NCI-H510A (cell line): Measurements from ENCODE around the gene COX19.
A peak's percentile ranks its signal among the peaks of the same experiment; 100 is the strongest.
"Not testable (repeated sequence)": the region's sequence is repeated elsewhere in the genome, so short reads cannot be mapped to it uniquely, and the experiment has no call there.

ENCODE experiments used
- DNase-seq: peaks from one replicate; lab custom pipeline; 2025; lab: John Stamatoyannopoulos, UW

COX19 gene

DNA sequence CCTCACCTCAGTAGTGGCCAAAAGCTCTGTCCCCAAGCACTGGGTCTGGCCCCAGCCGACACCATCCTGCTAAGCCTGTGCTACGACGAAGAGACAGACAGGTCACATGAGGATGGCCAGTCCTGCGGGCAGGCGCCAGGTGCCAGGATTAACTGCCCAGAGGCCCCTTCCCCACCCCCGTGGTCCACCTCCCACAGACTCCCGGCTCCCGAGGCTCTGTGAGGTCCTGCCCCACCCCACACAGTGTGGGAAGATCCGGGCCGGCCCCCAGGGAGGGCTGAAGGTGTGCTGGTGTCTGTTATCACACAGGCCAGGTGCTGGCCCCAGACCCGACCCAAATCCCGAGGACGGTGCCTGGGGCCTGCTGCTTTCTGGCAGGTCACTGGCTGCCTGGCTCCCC lies 34.9 kb upstream of the COX19 start:
- no peak for DNase-seq

DNA sequence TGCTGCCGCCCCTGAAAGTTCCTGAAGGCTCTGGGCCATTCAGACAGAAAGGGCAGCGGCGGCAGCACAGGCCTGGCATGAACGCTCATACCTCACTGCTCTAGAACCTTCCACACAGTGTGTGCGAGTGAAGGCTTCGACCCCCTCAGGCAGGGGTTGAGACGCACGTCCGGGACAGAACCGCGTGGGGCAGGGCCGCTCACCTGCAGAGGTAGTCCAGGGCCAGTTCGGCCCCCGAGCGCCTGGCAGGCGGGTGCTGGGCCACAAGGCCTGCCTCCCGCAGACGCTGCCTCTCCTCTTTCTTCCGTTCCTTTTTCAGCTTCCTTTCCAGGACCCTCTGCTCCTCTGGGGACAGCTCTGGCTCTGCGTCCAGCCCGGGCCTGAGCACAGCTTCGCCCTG lies 34.4 kb upstream of the COX19 start:
- DNase-seq: no peak

DNA sequence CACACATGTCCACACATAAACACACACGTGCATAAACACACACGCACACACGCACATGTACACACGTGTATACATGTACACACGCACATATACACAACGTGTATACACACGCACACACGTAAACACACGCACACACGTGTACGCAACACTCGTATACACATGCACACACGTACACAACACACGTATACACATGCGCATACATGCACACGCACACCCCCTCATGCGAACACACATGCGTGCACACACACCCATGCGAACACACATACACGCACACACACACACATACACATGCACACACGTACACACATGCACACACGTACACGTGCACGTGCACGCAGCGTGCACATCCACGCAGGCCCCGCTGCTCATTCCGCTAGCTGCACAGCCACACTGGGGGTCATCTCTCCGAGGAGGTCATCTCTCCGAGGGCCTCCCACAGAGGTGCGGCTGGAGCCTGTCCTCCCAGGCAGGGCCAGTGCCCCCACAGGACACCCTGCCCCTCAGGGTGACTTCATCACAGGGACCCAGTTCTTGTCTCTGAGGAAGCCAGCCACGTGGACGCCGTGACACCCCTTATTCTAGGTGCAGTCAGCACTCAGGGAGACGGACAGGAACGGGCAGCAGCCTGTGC lies 33.5 kb upstream of the COX19 start:
- no peak for DNase-seq

DNA sequence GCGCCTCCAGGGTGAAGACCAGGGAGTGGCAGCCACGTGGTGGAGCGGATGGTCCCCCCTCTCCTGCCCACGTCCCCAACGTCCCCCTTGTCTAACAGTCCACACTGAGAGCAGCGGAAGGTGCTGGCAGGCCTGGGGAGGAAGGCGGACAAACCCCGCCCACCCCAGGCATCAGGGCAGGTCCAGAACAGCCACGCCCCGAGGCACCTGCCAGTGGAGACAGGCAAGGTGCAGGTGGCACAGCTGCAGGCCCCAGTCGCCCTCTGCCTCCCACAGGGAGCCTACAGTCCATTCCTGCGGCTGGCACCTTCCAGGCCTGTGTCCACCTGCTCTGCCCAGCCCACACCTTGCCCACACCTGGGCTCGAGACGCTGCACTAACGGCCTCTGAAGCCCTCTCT lies 32.6 kb upstream of the COX19 start:
- no peak for DNase-seq

DNA sequence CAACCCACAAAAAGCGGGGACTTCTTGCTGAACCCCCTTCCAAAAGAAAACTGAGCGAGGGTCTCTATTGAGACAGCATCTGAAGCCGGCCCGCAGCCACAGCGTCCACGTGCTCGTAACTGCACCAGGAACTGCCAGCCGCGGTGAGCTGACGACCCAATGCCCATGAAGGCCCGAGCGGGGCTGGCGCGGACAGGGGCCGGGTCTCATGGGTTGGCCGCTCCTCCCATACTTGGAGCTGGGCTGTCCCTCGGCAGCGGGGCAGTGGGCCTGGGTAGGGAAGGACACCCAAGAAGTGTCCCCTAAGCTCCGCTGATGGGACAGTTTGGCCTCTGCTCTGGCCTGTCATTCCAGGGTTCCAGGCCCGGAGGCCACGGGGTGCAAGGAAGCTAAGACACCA lies 30.0 kb upstream of the COX19 start:
- no peak for DNase-seq

DNA sequence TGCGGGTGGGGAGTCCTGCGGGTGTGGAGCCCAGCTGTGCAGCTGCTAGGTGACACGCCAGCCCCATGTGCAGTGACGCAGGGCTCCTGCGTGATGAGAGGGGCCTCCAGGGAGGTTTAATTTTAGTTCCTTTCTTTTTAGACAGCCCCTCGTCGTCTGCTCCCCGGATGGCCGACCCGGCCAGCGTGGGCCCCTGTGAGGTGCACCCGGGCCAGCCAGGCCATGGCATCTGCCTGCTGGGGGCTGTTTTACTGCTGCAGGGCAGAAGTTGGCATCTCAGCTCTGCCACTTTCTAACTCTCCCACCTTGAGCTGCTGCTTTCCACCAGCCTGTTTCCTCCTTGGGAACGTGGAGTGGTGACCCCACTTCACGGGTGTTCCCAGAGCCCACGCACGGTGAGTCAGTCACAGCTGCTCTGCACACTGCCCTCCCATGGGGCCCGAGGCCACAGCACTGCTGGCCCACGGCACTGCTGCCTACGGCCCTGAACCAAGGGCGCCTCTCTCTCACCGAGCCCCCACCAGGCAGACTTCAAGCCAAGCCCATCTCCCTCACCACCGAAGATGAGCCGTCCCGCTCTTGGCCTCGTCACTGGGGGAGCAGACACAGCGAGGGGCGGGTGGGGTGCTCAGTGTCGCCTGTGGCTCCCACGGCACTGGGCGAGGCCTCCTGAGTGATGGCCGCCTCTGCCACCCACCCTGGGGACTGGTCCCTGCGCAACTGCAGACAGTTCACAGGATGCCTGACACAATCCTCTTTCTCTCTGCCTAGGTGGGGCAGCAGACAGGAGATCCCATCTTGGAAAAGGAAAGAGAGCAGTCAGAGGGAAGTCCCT lies 28.9 kb upstream of the COX19 start:
- DNase-seq: no peak

DNA sequence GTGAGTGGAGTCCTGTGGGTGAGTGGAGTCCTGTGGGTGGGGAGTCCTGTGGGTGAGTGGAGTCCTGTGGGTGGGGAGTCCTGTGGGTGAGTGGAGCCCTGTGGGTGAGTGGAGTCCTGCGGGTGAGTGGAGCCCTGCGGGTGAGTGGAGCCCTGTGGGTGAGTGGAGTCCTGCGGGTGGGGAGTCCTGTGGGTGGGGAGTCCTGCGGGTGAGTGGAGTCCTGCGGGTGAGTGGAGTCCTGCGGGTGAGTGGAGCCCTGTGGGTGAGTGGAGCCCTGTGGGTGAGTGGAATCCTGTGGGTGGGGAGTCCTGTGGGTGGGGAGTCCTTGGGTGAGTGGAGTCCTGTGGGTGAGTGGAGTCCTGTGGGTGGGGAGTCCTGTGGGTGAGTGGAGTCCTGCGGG lies 27.1 kb upstream of the COX19 start:
- DNase-seq: not testable (repeated sequence)

DNA sequence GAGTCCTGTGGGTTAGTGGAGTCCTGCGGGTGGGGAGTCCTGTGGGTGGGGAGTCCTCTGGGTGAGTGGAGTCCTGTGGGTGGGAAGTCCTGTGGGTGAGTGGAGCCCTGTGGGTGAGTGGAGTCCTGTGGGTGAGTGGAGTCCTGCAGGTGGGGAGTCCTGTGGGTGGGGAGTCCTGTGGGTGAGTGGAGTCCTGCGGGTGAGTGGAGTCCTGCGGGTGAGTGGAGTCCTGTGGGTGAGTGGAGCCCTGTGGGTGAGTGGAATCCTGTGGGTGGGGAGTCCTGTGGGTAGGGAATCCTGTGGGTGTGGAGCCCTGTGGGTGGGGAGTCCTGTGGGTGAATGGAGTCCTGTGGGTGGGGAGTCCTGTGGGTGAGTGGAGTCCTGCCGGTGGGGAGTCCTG lies 26.7 kb upstream of the COX19 start:
- not testable (repeated sequence) for DNase-seq

DNA sequence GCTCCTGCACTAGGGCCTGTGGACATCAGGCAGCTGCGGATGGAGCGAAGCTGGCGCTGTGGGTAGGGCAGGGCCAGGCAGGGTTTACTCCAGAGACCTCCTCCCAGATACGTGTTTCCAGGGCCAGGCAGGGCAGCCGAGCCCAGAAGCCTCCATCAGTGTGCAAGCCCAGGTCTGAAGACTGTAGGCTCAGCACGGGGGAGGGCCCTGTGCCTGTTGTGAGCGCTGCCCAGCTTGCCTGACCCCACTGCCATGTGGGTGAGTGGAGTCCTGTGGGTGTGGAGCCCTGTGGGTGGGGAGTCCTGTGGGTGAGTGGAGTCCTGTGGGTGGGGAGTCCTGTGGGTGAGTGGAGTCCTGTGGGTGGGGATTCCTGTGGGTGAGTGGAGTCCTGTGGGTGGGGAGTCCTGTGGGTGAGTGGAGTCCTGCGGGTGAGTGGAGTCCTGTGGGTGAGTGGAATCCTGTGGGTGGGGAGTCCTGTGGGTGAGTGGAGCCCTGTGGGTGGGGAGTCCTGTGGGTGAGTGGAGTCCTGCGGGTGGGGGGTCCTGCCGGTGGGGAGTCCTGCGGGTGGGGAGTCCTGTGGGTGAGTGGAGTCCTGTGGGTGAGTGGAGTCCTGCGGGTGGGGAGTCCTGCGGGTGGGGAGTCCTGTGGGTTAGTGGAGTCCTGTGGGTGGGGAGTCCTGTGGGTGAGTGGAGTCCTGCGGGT lies 25.9 kb upstream of the COX19 start:
- DNase-seq: not testable (repeated sequence)

DNA sequence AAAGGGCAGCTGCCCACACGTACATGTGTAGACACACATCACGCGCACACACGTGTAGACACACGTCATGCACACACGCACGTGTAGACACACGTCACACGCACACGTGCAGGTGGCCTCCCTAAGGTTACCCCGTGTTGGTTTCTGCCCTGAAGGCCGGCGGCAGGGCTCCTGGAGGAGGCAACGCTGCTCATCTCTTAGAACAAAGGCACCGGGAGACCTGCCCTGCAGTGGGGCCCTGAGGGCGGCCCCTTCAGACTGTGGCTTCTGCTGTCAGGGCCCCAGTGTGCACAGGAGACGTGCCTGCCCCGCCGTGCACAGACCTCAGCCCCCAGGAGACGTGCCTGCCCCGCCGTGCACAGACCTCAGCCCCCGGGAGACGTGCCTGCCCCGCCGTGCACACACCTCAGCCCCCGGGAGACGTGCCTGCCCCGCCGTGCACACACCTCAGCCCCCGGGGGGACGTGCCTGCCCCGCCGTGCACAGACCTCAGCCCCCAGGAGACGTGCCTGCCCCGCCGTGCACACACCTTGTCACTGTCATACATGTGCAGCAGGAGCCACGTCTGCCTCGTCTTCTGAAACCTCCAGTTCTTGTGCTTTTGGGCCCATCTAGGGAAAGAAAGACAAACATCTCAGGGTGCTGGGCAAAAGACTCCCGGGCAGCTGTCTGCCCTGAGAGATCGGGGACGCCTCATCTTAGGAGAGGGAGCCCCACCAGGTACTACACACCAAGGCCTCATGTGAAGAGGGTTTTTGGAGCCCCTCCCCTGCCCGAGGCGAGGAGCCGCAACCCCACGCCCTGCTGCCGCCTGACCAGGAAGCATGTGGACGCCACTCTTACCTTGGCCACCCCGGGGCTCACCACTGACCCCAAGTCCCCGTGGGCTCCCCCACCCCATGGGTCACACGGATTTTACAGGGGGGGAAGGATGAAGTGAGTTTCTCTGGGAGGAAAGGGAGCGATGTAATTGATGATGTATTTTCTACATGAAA lies 24.9 kb upstream of the COX19 start:
- DNase-seq: no peak

DNA sequence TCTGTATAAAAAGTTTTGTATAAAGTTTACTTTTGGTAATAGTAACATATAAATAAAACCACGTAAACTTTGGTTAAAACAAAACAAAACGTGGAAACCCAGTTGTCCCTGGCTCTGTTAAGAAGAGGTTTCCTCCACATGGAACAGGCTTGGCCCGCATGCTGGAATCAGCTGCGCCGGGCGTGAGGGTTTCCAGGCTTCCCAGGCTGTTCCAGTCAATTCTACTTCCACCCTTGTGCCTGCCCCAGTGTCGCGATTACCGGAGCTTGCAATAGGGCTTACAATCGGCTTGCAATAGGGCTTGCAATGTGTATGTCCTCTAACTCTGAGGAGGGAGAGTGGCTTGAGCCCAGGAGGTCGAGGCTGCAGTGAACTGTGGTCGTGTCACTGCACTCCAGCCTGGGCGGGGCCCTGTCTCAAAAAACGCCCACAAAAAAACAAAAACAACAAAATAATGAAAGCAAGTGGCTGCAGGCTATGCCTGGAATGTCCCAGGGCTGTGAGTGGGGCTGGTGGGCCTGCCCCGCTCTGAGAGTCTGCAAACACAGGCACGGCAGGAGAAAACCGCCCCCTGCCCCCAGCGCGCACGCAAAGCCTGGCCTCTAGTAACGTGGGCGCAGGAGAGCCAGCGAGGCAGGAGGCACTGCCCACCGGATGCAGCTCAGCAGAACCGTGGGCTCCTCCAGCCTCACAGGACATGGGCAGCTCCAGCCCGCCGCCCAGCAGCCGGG lies 24.0 kb upstream of the COX19 start:
- no peak for DNase-seq

DNA sequence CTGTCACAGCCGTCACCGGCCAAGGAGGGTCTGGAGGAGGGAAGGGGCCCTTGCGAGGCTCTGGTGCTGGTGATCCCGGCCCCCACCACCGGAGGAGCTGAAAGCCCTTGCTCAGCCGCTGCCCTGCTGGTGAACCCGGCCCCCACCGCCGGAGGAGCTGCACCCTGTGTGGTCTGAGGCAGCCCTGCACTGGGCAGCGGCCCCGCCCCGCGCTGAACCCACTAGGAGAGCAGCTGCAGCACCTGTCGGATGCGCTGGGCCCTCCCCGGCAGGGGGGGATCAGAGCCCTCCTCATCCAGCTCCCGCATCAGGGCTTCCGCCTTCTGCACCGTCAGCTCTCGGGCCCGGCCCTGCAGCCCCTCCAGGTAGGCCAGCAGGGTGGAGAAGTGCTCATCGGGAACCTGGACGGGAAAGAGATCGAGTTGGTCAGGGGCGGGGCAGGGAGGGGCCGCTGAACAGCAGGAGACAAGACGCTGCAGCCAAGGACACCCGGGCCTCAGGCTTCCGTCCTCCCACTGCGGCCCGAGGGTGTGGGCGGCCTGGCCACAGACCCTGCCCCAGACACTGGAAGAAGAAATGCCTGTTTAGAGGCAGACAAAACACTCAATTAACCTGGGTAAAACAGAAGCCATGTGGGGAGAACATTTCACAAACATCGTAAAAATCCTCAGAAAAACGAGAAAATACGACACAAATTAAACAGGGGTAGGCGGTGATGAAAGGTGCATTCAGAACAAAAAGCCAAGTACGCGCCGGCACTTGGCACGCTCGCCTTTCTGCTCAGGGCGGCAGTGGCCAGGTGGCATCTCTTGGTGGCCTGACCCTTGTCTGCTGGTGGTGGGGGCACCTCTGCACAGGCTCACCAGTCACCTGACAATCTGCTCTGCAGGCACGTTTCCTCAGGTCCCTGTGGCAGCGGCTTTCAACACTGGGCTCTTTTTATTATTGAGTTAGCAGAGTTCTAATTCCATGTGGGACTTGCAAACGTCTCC lies 22.4 kb upstream of the COX19 start:
- peak; percentile 40 for DNase-seq

DNA sequence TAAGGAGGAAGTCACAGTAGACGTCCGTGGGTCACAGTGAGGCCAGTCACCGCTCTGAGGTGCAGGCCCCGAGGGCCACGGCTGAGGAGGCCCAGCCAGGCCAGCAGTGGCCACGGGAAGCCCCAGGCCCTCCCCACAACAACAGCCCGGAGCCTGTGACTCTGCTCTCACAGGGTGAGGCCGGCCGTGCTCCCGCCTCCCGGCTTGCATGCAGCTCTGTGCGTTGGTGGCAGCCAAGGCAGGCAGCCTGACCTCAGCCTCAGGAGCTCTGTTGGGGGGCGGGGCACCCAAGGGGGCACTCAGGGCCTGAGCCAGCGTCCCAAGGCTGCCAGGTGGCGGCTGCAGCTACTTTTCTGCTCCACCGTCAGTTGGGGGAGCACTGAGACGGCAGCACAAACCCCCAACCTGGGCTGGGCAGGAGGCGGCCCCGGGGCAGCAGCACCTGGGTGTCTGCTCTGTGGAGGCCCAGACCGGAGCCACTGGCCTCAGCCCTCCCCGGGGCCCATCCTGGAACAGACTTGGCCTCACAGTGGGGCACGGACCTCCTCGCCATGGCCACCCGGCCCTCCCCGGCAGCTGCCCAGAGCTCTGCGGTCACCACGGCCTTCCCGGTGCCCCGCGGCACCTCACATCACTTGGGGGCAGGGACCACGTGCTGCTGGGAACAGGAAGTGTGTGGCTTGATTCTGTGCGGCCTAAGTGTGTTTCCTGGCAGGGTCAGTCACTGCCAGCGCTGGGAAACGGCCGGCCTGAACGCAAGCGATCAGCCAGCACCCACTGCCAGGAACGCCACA lies 20.9 kb upstream of the COX19 start:
- DNase-seq: peak; percentile 26

DNA sequence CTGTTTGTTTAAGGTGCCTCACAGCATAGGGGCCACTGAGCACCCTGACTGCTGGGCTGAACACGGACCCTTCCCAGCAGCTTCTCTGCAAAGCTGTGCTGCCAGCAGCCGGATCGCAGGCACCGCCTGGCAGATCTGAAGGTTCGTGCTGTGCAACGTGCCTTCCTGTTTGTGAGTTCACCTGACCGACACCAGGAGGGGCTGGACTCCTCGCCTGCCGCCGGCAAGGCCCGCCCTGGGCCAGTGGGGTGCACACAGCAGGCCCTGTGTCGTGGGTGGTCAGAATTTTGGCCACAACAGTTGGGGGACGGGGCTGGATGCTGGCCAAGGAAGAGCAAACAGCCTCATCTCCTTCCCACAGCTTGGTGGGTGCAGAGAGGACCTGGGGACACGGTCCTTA lies 20.2 kb upstream of the COX19 start:
- no peak for DNase-seq

DNA sequence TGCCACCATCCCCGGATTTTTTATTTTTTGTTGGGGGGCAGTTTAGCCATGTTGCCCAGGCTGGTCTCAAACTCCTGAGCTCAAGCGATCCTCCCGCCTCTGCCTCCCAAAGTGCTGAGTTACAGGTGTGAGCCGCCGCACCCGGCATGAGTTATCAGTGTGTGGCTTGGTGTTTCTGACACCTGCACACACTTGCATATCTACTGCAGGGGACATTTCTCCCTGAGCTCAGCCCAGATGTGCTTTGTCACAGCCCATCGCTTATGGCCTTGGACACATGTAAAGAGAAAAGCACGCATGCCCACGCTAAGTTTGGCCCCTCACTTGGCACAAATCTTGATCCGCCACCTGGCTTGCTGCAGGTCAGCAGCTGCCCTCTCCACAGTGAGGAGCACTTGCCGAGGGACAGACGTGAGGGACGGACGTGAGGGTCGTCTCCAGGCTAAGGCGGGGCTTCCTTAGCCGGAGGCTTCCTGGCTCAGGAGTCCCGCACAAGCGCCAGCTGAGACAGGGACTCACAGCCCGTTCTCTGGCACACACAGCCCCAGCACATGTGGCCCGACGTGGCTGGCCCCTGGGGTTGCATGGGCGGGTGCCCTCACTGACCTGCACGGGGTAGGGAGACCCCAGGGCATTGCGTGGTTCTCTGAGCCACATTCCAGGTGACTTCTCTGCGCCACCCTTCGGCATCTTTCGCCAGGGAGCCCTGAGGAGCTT lies 19.4 kb upstream of the COX19 start:
- DNase-seq: no peak

DNA sequence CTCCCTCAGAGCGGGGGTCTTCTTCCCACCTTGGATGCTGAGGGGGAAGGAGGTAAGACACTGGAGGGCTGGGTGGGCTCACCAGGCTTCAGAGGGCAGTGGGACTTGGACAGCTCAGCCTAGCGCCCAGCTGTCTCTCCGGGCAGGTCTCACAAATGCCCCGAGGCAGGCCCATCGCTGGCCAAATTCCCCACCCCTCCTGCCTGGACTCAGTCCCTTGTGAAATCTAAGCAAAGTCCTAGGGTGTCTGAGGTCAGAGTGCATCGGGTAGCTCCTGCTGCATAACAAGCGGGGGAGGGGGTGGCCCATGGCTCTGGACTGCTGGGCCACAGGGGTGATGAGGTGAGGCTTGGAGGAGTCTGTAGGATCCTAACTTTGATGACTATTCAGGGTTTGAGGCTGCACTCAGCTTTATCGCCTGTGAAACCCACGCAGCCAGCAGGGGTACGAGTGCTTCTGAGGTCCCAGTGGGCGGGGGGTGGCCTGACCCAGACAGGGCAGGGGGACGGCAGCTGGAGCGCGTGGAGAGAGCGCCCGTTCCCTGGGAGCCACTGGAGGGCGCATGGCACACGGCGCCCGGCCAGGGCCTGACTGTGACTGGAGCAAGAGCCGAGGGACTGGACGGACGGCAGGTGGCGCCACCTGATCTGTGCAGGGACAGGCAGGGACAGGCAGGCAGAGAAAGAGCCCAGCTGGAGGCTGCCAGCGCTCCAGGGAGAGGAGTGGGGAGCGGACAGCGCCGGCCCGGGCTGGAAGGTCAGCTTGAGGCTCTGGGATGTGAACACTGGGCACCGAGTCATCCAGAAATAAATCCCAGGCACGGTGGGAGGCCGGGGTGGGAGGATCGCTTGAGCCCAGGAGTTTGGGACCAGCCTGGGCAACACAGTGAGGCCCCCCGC lies 17.6 kb upstream of the COX19 start:
- DNase-seq: peak; percentile 51
